Non-pigmented ciliary epithelial cell (primary cell): ENCODE measurements around the gene STPG3.

Experiments
- DNase-seq: peaks from one replicate; pipeline ENCODE4 v3.0.0-alpha.2; 2010; ENCODE audit warnings: low read depth

The STPG3 gene

GRCh38 chr9:137302449-137303150 lies 51.5 kb downstream of the STPG3 start:
- DNase-seq = no peak
